H9 (cell line): Measurements from ENCODE around the gene E2F1. TPM values are rescaled to one million over a fixed set of nuclear protein-coding genes. Genes with fewer than 3 reads are reported as not detected.

ENCODE experiments used
- DNase-seq: peaks from one replicate; pipeline ENCODE4 v3.0.0-alpha.2; 2017
- H2AFZ ChIP-seq: one replicate; pipeline ENCODE4 v1.6.1; 2013; ENCODE audit warnings: mild to moderate bottlenecking, low read length, control low read depth, moderate library complexity
- H2AK5ac ChIP-seq: 2 replicates; pipeline ENCODE4 v1.6.1; 2013; ENCODE audit warnings: low read length, control low read depth, mixed read lengths; ENCODE audit not compliant: insufficient read length
- H2BK120ac ChIP-seq: one replicate; pipeline ENCODE4 v1.6.1; 2013; ENCODE audit warnings: low read depth, mild to moderate bottlenecking, low read length, control low read depth, inconsistent platforms; ENCODE audit not compliant: poor library complexity, severe bottlenecking
- H2BK12ac ChIP-seq: 2 replicates; pipeline ENCODE4 v1.6.1; 2013; ENCODE audit warnings: low read length, control low read depth, mixed read lengths, low read depth; ENCODE audit not compliant: insufficient read length
- H2BK15ac ChIP-seq: 2 replicates; pipeline ENCODE4 v1.6.1; 2013; ENCODE audit warnings: low read depth, low read length, control low read depth
- H2BK20ac ChIP-seq: one replicate; pipeline ENCODE4 v1.6.1; 2013; ENCODE audit warnings: low read depth, mild to moderate bottlenecking, low read length, control low read depth, inconsistent platforms; ENCODE audit not compliant: poor library complexity, severe bottlenecking
- H2BK5ac ChIP-seq: 2 replicates; pipeline ENCODE4 v1.6.1; 2013; ENCODE audit warnings: low read length, control low read depth, mixed read lengths; ENCODE audit not compliant: insufficient read length
- H3K14ac ChIP-seq: 2 replicates; pipeline ENCODE4 v1.6.1; 2013; ENCODE audit warnings: low read length, control low read depth; ENCODE audit not compliant: insufficient read depth
- H3K18ac ChIP-seq: 2 replicates; pipeline ENCODE4 v1.6.1; 2013; ENCODE audit warnings: low read depth, mild to moderate bottlenecking, mixed read lengths, low read length, control low read depth; ENCODE audit not compliant: insufficient read length
- H3K23ac ChIP-seq: 2 replicates; pipeline ENCODE4 v1.6.1; 2013; ENCODE audit warnings: low read length, control low read depth, mixed read lengths, low read depth; ENCODE audit not compliant: insufficient read length
- H3K23me2 ChIP-seq: 2 replicates; pipeline ENCODE4 v1.6.1; 2013; ENCODE audit warnings: low read depth, mild to moderate bottlenecking, mixed read lengths, low read length, control low read depth; ENCODE audit not compliant: insufficient read length, poor library complexity, severe bottlenecking
- H3K27ac ChIP-seq: 2 replicates; pipeline ENCODE4 v1.5.1; 2013; ENCODE audit warnings: low read length, control low read depth, mixed read lengths, low read depth; ENCODE audit not compliant: insufficient read length
- H3K27me3 ChIP-seq: 2 replicates; pipeline ENCODE4 v1.6.1; 2013; ENCODE audit warnings: low read length, control low read depth, inconsistent platforms; ENCODE audit not compliant: insufficient read depth
- H3K4ac ChIP-seq: 2 replicates; pipeline ENCODE4 v1.6.1; 2013; ENCODE audit warnings: low read depth, mild to moderate bottlenecking, control low read depth, inconsistent platforms, low read length, moderate library complexity
- H3K4me1 ChIP-seq: 2 replicates; pipeline ENCODE4 v1.6.1; 2013; ENCODE audit warnings: low read length, control low read depth, inconsistent platforms; ENCODE audit not compliant: insufficient read depth
- H3K4me2 ChIP-seq: 2 replicates; pipeline ENCODE4 v1.6.1; 2013; ENCODE audit warnings: low read length, control low read depth, mixed read lengths; ENCODE audit not compliant: insufficient read length, insufficient read depth
- H3K56ac ChIP-seq: 2 replicates; pipeline ENCODE4 v1.6.1; 2013; ENCODE audit warnings: low read depth, mild to moderate bottlenecking, mixed read lengths, low read length, control low read depth; ENCODE audit not compliant: insufficient read length
- H3K79me1 ChIP-seq: 2 replicates; pipeline ENCODE4 v1.6.1; 2013; ENCODE audit warnings: low read depth, mild to moderate bottlenecking, moderate library complexity, low read length, control low read depth, inconsistent platforms; ENCODE audit not compliant: insufficient read depth, poor library complexity, severe bottlenecking
- H3K79me2 ChIP-seq: 2 replicates; pipeline ENCODE4 v1.6.1; 2013; ENCODE audit warnings: low read length, control low read depth, inconsistent platforms; ENCODE audit not compliant: insufficient read depth
- H3K9ac ChIP-seq: 2 replicates; pipeline ENCODE4 v1.6.1; 2013; ENCODE audit warnings: low read length, control low read depth, mixed read lengths; ENCODE audit not compliant: insufficient read length; ENCODE audit errors: extremely low read depth
- H3K9me3 ChIP-seq: one replicate; pipeline ENCODE4 v1.6.1; 2013; ENCODE audit warnings: low read depth, low read length, inconsistent platforms; ENCODE audit not compliant: control insufficient read depth
- H3T11ph ChIP-seq: one replicate; pipeline ENCODE4 v1.6.1; 2013; ENCODE audit warnings: mild to moderate bottlenecking, low read length, control low read depth, inconsistent platforms
- H4K20me1 ChIP-seq: one replicate; pipeline ENCODE4 v1.6.1; 2013; ENCODE audit not compliant: control insufficient read depth, insufficient read length, insufficient read depth
- H4K5ac ChIP-seq: 2 replicates; pipeline ENCODE4 v1.6.1; 2013; ENCODE audit warnings: low read depth, mild to moderate bottlenecking, mixed read lengths, low read length, control low read depth; ENCODE audit not compliant: insufficient read length
- H4K8ac ChIP-seq: replicated peaks from 2 replicates; pipeline ENCODE4 v1.6.1; 2013; ENCODE audit warnings: low read length, control low read depth, mixed read lengths, low read depth; ENCODE audit not compliant: insufficient read length
- H4K91ac ChIP-seq: 2 replicates; pipeline ENCODE4 v1.6.1; 2013; ENCODE audit warnings: low read depth, mild to moderate bottlenecking, moderate library complexity, mixed read lengths, low read length, control low read depth; ENCODE audit not compliant: insufficient read length
- H3K27ac Mint-ChIP-seq, 3 experiments: 2 replicates in 2 of 3; 3 replicates in 1 of 3; pipeline ENCODE4 v1.8.0; 2020 to 2021; ENCODE audit warnings: mixed read lengths in 3 of 3, mild to moderate bottlenecking in 1 of 3, moderate library complexity in 1 of 3
- H3K27me3 Mint-ChIP-seq: 2 replicates; pipeline ENCODE4 v1.8.0; 2021; ENCODE audit warnings: low read depth, mild to moderate bottlenecking, moderate library complexity, mixed read lengths
- H3K36me3 Mint-ChIP-seq, 3 experiments: 2 replicates in 2 of 3; 3 replicates in 1 of 3; pipeline ENCODE4 v1.8.0; 2020 to 2021; ENCODE audit warnings: low read depth in 3 of 3, mixed read lengths in 3 of 3; ENCODE audit not compliant: insufficient read depth in 1 of 3
- H3K4me1 Mint-ChIP-seq, 2 experiments: 2 replicates each; pipeline ENCODE4 v1.8.0; 2020; ENCODE audit warnings: mixed read lengths in 2 of 2
- H3K4me3 Mint-ChIP-seq, 2 experiments: 2 replicates in 1 of 2; 3 replicates in 1 of 2; pipeline ENCODE4 v1.8.0; 2020 to 2021; ENCODE audit warnings: mild to moderate bottlenecking in 2 of 2, mixed read lengths in 2 of 2, moderate library complexity in 1 of 2
- H3K9me3 Mint-ChIP-seq, 2 experiments: 2 replicates in 1 of 2; 3 replicates in 1 of 2; pipeline ENCODE4 v1.8.0; 2020; ENCODE audit warnings: mild to moderate bottlenecking in 2 of 2, mixed read lengths in 2 of 2, moderate library complexity in 1 of 2
- CTCF ChIP-seq: fragments of 200-600 bp; sonication (generic); conservative IDR thresholded peaks from 3 replicates; pipeline ENCODE4 v1.8.0; 2021; ENCODE audit warnings: antibody characterized with exemption, mild to moderate bottlenecking
- WGBS: extraction: QIAGEN DNeasy Blood & Tissue Kit; methylation state at CpG from one replicate; pipeline ENCODE4 v1.1.7; 2013; ENCODE audit warnings: missing lambda C conversion rate, low lambda C conversion rate, mixed read lengths; ENCODE audit not compliant: insufficient read length; ENCODE audit errors: extremely low coverage; 5-methylcytosine and 5-hydroxymethylcytosine counted together
- total RNA-seq: library from RNA; stranded (reverse); gene quantifications from 2 replicates; pipeline ENCODE4 v1.2.1, GENCODE V29; 2021

E2F1 gene
- total RNA-seq, 1 experiment from 2014 or later: 58.7 TPM

GRCh38 chr20:33673410-33674293, 12.5 kb downstream of the E2F1 start:
- Histone ChIP-seq H3K4me1 (peaks cover 4% of the 10 kb centered on the region; the same call in 1 of the 2 replicates), H2BK5ac (no peak overlapping the region), H2AFZ (no peak overlapping the region), H2BK15ac (no peak overlapping the region), H4K8ac (no peak overlapping the region), H3K79me1 (no peaks in the 10 kb centered on the region), H4K91ac (no peak overlapping the region), H3K56ac (no peak overlapping the region), H3K23me2 (peaks cover 21% of the 10 kb centered on the region), H2BK12ac (no peak overlapping the region), H2BK120ac (no peak overlapping the region), H3K9me3 (no peaks in the 10 kb centered on the region), H3K4ac (no peak overlapping the region), H3K18ac (no peak overlapping the region), H4K20me1 (no peaks in the 10 kb centered on the region), H3K27ac (no peak overlapping the region), H4K5ac (no peak overlapping the region), H3K14ac (peak overlapping the region; percentile 46; the same call in 1 of the 2 replicates), H3K23ac (no peak overlapping the region), H2AK5ac (no peak overlapping the region), H3K4me2 (peak overlapping the region; percentile 67), H2BK20ac (no peak overlapping the region), H3T11ph (no peak overlapping the region), H3K79me2 (no peaks in the 10 kb centered on the region), H3K27me3 (no peaks in the 10 kb centered on the region), H3K9ac (peak overlapping the region; percentile 34)
- H3K9me3 Mint-ChIP-seq: no peaks in the 10 kb centered on the region; a peak in 1 of 5 replicates
- H3K4me3 Mint-ChIP-seq: peak overlapping the region; percentile 87 to 90
- H3K27me3 Mint-ChIP-seq: peaks cover 2% of the 10 kb centered on the region
- DNase-seq: no peak
- no CpG with 5 or more reads among the region's 29 CpGs for WGBS
- TF ChIP-seq CTCF: no peak
- peaks cover 30% of the 10 kb centered on the region in 2 experiments for H3K4me1 Mint-ChIP-seq
- peak overlapping the region; percentile 13 to 95 (median 72); a peak in 4 of 7 replicates for H3K27ac Mint-ChIP-seq
- H3K36me3 Mint-ChIP-seq: peaks cover 35 to 62% (median 54%) of the 10 kb centered on the region in 3 experiments; a peak in 6 of 7 replicates
